22Rv1 (cell line): Measurements from ENCODE around the gene KCNQ2.

Source experiments
- CTCF ChIP-seq: fragments of 450-650 bp; IDR thresholded peaks from 2 replicates; pipeline ENCODE4 v1.5.1; 2017; ENCODE audit warnings: mild to moderate bottlenecking
- ZFX ChIP-seq: fragments of 450-650 bp; IDR thresholded peaks from 2 replicates; pipeline ENCODE4 v1.6.1; 2017; ENCODE audit warnings: antibody characterized with exemption, borderline replicate concordance

- TF ChIP-seq CTCF = no peak
- TF ChIP-seq ZFX = no peak
These were observed 115.2 kb downstream of the KCNQ2 start for GRCh38 chr20:63356931-63357879.
